ENCODE results near the gene SPTBN1.

Gene SPTBN1

GRCh38 chr2:54697934-54698333 lies 241.8 kb downstream of the SPTBN1 start:
- TF ChIP-seq, protein P1, sequence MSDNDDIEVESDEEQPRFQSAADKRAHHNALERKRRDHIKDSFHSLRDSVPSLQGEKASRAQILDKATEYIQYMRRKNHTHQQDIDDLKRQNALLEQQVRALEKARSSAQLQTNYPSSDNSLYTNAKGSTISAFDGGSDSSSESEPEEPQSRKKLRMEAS (IDR thresholded peaks at IDR 0.05): no peak
- TF ChIP-seq NFIC (IDR thresholded peaks at IDR 0.05) (no peak), YY1 (IDR thresholded peaks at IDR 0.05; ENCODE audit: low read depth) (no peak), TCF12 (IDR thresholded peaks at IDR 0.05; ENCODE audit: low read depth) (no peak), CREB1 (IDR thresholded peaks at IDR 0.05; ENCODE audit: low read depth) (no peak), EGR1 (IDR thresholded peaks at IDR 0.05) (no peak), TEAD4 (IDR thresholded peaks at IDR 0.05) (no peak), ZBTB7A (IDR thresholded peaks at IDR 0.05; ENCODE audit: low read depth) (no peak), RAD21 (IDR thresholded peaks at IDR 0.05; ENCODE audit: low read depth) (no peak), FOXM1 (IDR thresholded peaks at IDR 0.05; ENCODE audit: borderline replicate concordance, low read depth) (no peak), CEBPB (IDR thresholded peaks at IDR 0.05) (no peak), TAF1 (IDR thresholded peaks at IDR 0.05; ENCODE audit: low read depth) (no peak)
- TF ChIP-seq, protein P2, sequence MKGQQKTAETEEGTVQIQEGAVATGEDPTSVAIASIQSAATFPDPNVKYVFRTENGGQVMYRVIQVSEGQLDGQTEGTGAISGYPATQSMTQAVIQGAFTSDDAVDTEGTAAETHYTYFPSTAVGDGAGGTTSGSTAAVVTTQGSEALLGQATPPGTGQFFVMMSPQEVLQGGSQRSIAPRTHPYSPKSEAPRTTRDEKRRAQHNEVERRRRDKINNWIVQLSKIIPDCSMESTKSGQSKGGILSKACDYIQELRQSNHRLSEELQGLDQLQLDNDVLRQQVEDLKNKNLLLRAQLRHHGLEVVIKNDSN (IDR thresholded peaks at IDR 0.05): no peak
- TF ChIP-seq, protein P3, sequence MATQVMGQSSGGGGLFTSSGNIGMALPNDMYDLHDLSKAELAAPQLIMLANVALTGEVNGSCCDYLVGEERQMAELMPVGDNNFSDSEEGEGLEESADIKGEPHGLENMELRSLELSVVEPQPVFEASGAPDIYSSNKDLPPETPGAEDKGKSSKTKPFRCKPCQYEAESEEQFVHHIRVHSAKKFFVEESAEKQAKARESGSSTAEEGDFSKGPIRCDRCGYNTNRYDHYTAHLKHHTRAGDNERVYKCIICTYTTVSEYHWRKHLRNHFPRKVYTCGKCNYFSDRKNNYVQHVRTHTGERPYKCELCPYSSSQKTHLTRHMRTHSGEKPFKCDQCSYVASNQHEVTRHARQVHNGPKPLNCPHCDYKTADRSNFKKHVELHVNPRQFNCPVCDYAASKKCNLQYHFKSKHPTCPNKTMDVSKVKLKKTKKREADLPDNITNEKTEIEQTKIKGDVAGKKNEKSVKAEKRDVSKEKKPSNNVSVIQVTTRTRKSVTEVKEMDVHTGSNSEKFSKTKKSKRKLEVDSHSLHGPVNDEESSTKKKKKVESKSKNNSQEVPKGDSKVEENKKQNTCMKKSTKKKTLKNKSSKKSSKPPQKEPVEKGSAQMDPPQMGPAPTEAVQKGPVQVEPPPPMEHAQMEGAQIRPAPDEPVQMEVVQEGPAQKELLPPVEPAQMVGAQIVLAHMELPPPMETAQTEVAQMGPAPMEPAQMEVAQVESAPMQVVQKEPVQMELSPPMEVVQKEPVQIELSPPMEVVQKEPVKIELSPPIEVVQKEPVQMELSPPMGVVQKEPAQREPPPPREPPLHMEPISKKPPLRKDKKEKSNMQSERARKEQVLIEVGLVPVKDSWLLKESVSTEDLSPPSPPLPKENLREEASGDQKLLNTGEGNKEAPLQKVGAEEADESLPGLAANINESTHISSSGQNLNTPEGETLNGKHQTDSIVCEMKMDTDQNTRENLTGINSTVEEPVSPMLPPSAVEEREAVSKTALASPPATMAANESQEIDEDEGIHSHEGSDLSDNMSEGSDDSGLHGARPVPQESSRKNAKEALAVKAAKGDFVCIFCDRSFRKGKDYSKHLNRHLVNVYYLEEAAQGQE (IDR thresholded peaks at IDR 0.05; ENCODE audit: low read depth): no peak

GRCh38 chr2:54699665-54700064 lies 243.5 kb downstream of the SPTBN1 start:
- TF ChIP-seq TCF12 (IDR thresholded peaks at IDR 0.05; ENCODE audit: low read depth) (no peak), EP300 (IDR thresholded peaks at IDR 0.05; ENCODE audit: borderline replicate concordance) (no peak), EGR1 (IDR thresholded peaks at IDR 0.05) (no peak), RAD21 (IDR thresholded peaks at IDR 0.05; ENCODE audit: low read depth) (no peak), ZBTB7A (IDR thresholded peaks at IDR 0.05; ENCODE audit: low read depth) (no peak), CEBPB (IDR thresholded peaks at IDR 0.05) (no peak), FOXM1 (IDR thresholded peaks at IDR 0.05; ENCODE audit: borderline replicate concordance, low read depth) (no peak), YY1 (IDR thresholded peaks at IDR 0.05; ENCODE audit: low read depth) (no peak), NFIC (IDR thresholded peaks at IDR 0.05) (no peak), CREB1 (IDR thresholded peaks at IDR 0.05; ENCODE audit: low read depth) (no peak), TAF1 (IDR thresholded peaks at IDR 0.05; ENCODE audit: low read depth) (no peak), TEAD4 (IDR thresholded peaks at IDR 0.05) (no peak)
- TF ChIP-seq, protein P2 (IDR thresholded peaks at IDR 0.05): no peak
- TF ChIP-seq, protein P3 (IDR thresholded peaks at IDR 0.05; ENCODE audit: low read depth): no peak
- TF ChIP-seq, protein P1 (IDR thresholded peaks at IDR 0.05): no peak

DNA sequence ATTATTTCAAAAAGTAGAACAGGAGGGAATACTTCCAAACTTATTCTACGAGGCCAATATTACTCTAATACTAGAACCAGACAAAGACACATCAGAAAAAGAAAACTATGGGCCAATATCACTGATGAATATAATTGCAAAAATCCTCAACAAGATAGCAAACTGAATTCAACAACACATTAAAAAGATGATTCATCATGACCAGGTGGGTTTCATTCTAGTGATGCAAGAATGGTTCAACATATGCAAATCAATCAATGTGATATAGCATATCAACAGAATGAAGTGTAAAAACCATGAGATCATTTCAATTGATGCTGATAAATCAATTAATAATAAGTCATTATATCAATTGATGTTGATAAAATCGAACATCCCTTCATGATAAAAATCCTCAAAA lies 244.9 kb downstream of the SPTBN1 start:
- TF ChIP-seq CEBPB (IDR thresholded peaks at IDR 0.05) (no peak), TAF1 (IDR thresholded peaks at IDR 0.05; ENCODE audit: low read depth) (no peak), FOXM1 (IDR thresholded peaks at IDR 0.05; ENCODE audit: borderline replicate concordance, low read depth) (no peak), TCF12 (IDR thresholded peaks at IDR 0.05; ENCODE audit: low read depth) (no peak), EP300 (IDR thresholded peaks at IDR 0.05; ENCODE audit: borderline replicate concordance) (no peak), CREB1 (IDR thresholded peaks at IDR 0.05; ENCODE audit: low read depth) (no peak)

DNA sequence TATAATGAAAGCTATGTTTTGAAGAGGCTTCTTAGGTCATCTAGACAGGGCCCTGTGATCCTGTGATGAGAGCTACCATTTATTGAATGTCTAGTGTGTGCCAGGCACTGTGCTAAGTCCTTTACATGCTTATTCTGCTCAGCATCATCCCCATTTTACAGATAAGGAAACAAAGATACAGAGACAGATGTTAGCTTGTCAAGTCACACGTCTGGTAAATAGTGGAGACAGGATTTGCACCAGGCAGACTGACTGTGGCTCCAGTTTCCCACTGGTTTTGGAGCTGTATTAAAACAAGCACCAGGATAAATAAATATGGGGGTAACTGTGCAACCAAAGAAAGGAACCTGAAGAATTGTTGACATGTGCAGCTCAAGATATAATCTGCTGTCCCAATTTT lies 248.1 kb downstream of the SPTBN1 start:
- TF ChIP-seq, protein P2 (IDR thresholded peaks at IDR 0.05): no peak
- TF ChIP-seq TCF12 (IDR thresholded peaks at IDR 0.05; ENCODE audit: low read depth) (no peak), YY1 (IDR thresholded peaks at IDR 0.05; ENCODE audit: low read depth) (no peak), CREB1 (IDR thresholded peaks at IDR 0.05; ENCODE audit: low read depth) (no peak), TAF1 (IDR thresholded peaks at IDR 0.05; ENCODE audit: low read depth) (no peak)
- TF ChIP-seq, protein P1 (IDR thresholded peaks at IDR 0.05): no peak

GRCh38 chr2:54704688-54705605 lies 248.8 kb downstream of the SPTBN1 start:
- TF ChIP-seq CREB1 (IDR thresholded peaks at IDR 0.05; ENCODE audit: low read depth): no peak
- TF ChIP-seq RAD21 (IDR thresholded peaks at IDR 0.05; ENCODE audit: low read depth): peak; percentile 73
- TF ChIP-seq ZBTB7A (IDR thresholded peaks at IDR 0.05; ENCODE audit: low read depth): no peak
- no peak for TF ChIP-seq FOXM1 (IDR thresholded peaks at IDR 0.05; ENCODE audit: borderline replicate concordance, low read depth)
- TF ChIP-seq, protein P2 (IDR thresholded peaks at IDR 0.05): no peak
